ENCODE measurements around the gene GPD2. TPM values are rescaled to one million over a fixed set of nuclear protein-coding genes. Genes with fewer than 3 reads are reported as not detected.

The GPD2 gene
- total RNA-seq, 1 donor from 2014 or later: 33.4 TPM

Other genes with a start within 250 kb of the GPD2 start
- gene NR4A2, start 103.7 kb upstream of the GPD2 start, total RNA-seq: 0.13 and 0.25 TPM in 2 replicates